Retinal pigment epithelial cell (primary cell): ENCODE measurements around the gene TIRAP.
"Not testable (repeated sequence)": the region's sequence is repeated elsewhere in the genome, so short reads cannot be mapped to it uniquely, and the experiment has no call there.

Experiments used
- DNase-seq: peaks from one replicate; pipeline ENCODE4 v3.0.0-alpha.2; 2010; ENCODE audit warnings: low read depth
- H3K4me3 ChIP-seq: 2 replicates; pipeline ENCODE4 v1.5.1; 2011; ENCODE audit warnings: mild to moderate bottlenecking, low read length, control low read depth, moderate library complexity
- TF ChIP-seq, protein P1 (sequence below): conservative IDR thresholded peaks from 2 replicates; pipeline ENCODE4 v1.5.1; 2011; ENCODE audit warnings: low read depth, low read length, control low read depth, inconsistent platforms

The TIRAP gene

DNA sequence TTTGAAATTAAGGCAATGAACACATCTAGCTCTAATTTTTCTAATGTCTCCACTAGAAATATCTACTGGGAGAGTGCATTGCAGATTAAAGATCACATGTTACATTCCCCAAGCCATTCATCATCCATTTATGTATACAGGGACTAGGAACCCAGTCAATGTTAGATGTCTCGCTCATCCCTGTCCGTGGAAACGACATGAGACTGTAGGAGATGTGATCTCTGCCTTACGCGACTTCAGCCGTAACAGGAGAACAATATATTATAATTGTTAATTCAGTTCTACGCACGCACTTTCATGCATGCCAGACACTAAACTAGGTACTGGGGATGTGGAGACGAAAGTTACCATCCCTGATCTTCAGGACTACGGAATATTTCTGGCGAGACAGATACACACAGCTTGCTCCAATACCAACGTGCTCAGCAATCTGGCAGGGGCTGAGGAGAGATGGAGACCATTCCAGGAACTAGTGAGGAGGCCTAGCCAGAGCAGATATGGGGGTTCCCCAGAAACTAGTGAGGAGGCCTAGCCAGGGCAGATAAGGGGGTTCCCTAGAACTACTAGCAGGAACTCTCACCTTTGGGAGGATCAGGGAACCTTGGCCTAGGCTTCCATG is 21.7 kb downstream of the TIRAP start:
- H3K4me3 ChIP-seq = peak overlapping the region; percentile 84
- TF ChIP-seq, protein P1, sequence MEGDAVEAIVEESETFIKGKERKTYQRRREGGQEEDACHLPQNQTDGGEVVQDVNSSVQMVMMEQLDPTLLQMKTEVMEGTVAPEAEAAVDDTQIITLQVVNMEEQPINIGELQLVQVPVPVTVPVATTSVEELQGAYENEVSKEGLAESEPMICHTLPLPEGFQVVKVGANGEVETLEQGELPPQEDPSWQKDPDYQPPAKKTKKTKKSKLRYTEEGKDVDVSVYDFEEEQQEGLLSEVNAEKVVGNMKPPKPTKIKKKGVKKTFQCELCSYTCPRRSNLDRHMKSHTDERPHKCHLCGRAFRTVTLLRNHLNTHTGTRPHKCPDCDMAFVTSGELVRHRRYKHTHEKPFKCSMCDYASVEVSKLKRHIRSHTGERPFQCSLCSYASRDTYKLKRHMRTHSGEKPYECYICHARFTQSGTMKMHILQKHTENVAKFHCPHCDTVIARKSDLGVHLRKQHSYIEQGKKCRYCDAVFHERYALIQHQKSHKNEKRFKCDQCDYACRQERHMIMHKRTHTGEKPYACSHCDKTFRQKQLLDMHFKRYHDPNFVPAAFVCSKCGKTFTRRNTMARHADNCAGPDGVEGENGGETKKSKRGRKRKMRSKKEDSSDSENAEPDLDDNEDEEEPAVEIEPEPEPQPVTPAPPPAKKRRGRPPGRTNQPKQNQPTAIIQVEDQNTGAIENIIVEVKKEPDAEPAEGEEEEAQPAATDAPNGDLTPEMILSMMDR = no peak
- no peak for DNase-seq

DNA sequence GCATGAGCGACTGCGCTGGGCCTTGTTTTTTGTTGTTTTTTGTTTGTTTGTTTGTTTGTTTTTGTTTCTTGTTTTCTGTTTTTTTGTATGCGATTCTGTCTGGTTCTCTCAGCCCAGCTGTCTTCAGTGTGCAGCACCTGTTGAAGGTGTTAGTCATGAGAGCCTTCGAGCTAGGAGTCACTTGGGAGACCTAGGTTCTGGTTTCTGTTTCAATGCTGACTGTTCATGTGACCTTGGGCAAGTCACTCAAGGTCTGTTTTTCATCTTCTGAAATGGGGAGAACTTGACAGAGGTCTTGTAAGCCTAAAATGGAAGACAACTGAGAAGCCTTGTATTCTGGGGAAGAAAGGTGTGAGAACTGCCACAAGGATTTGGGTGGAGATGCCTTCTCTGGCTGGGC is 22.8 kb downstream of the TIRAP start:
- H3K4me3 ChIP-seq = no peak overlapping the region
- TF ChIP-seq, protein P1 = no peak
- DNase-seq = no peak

DNA sequence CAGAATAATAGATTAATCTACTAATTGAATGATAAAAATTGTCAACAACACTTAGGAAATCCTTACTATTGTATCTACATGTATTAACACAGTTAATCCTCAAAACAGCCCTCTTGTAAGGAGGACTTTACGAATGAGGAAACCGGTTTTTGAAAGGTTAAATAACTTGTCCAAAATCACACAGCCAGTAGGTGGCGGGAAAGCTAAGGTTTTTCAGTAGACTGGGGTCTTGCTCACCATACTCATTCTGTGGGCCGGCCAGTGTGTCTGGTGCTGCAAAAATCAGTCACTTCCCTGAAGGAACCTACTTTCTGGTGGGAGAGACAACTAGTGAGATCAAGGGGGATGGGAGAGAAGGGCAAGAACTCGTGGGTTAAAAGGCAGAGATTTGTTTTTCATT is 24.8 kb downstream of the TIRAP start:
- no peak for DNase-seq
- no peak overlapping the region for H3K4me3 ChIP-seq
- TF ChIP-seq, protein P1 = peak; percentile 66

DNA sequence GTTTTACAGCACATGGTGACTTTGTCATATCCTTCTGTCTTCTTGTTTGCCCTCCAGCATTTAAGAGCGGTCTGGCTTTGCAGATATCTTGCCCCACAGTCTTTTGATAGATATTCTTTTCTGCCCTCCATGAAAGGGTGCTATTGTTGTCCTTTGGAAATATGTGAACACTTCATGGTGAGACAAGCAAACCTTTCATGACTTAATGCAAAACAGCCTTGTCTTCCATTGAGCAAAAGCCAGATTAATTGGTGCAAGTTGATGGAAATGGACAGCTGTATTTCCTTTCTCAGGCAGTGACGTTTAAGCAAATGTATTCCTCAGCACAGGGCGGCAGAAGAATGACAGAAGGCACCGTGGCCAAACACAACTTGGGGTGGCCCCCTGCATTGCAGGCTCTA is 25.4 kb downstream of the TIRAP start:
- no peak for DNase-seq

DNA sequence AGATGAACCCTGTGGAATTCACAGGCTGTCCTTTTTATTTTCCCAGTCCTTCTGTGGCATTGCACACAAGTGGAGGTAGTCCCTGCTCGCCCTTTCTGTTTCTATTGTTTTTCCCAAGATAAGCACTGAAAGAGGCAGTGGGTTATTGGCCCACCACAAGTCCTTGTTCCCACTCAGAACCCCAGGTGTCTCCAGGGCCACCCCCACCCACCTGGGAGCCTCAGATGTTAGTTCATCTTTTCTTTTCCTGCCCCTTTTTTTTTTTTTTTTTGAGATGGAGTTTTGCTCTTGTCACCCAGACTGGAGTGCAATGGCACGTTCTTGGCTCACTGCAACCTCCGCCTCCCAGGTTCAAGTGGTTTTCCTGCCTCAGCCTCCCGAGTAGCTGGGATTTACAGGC is 25.9 kb downstream of the TIRAP start:
- not testable (repeated sequence) for H3K4me3 ChIP-seq, DNase-seq

More for the DNA sequence above, 25.4 kb downstream of the TIRAP start:
- TF ChIP-seq, protein P1 = no peak
- H3K4me3 ChIP-seq = no peak overlapping the region

DNA sequence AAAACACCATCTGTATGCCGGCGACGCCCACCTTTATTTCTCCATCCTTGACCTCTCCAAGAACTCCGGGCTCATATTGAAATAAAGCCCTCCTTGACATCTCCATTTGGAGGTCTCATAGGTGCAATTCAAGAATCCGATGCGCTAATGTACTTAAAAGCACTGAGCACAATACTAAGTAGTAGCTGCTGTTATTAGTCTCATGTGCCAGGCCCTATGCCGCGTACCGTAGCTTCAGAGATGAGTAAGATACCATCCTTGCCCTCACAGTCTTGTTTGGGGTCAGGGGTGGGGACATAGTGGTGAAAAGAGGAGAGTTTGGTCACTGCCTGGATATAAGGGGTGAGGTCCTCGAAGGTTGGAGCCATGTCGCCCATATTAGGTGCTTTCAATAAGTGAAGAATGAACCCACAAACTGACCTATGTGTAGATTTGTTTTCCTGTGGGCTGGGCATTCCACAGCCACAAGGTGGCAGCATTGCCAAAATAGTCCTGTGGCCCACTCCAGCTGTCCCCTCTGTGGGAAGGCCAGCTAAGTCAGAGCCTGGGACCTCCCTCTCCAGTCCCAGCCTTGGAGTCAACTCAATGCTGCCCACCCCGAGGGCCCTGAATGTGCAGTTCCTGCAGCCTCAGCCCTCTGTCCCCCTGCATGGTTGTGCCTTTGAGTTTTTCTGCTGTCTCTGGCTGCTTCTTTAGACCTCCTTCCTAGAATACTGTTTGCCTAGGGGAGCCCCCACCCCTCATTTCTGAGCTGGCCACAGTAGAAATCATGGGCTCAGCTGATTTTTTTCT is 27.5 kb downstream of the TIRAP start:
- TF ChIP-seq, protein P1 = peak; percentile 92
- no peak overlapping the region for H3K4me3 ChIP-seq
- no peak for DNase-seq

DNA sequence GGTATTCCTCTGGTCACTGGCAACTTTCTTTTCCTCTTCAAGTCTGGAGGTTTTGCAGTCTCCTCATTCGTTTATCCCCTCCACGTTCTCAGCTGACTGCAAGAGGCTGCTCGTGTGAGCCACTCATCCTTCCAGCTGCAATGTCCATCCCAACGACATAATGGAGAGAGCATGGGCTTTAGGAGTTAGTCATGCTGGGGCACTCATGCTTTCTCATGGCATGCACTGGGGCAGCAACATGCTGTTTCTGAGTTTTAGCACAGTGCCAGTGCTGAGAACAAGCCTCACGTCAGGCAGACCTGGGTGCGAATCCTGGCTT is 28.1 kb downstream of the TIRAP start:
- no peak for DNase-seq
- H3K4me3 ChIP-seq = no peak overlapping the region
- TF ChIP-seq, protein P1 = no peak
